AG04450 (cell line): ENCODE results near the gene DBF4. TPM values are rescaled to one million over a fixed set of nuclear protein-coding genes. Genes with fewer than 3 reads are reported as not detected.
"Not testable (repeated sequence)": the region's sequence is repeated elsewhere in the genome, so short reads cannot be mapped to it uniquely, and the experiment has no call there.

Source experiments
- CTCF ChIA-PET: fragments of 300-600, 350-600 bp; formaldehyde crosslinking; extraction: SDS; loops from one replicate; lab custom pipeline; 2022; ENCODE audit warnings: antibody characterized with exemption, inconsistent platforms; lab: Charles Lee
- POLR2A ChIA-PET: fragments of 350-600 bp; formaldehyde crosslinking; extraction: SDS; loops from one replicate; lab custom pipeline; 2021; ENCODE audit warnings: antibody characterized with exemption, inconsistent platforms; lab: Yijun Ruan, JAX
- DNase-seq: peaks from one replicate; pipeline ENCODE4 v3.0.0-alpha.2; 2011; ENCODE audit warnings: low read depth, low spot score
- H3K27ac ChIP-seq: one replicate; pipeline ENCODE4 v1.5.1; 2012; ENCODE audit warnings: low read depth, low read length, control low read depth
- H3K27me3 ChIP-seq: one replicate; pipeline ENCODE4 v1.6.0; 2012; ENCODE audit warnings: low read length; ENCODE audit not compliant: control insufficient read depth, insufficient read depth
- H3K4me3 ChIP-seq: 2 replicates; pipeline ENCODE4 v1.5.1; 2011; ENCODE audit warnings: mild to moderate bottlenecking, low read depth, low read length, control low read depth
- H3K9me3 ChIP-seq: 2 replicates; pipeline ENCODE4 v1.5.1; 2012; ENCODE audit warnings: low read length; ENCODE audit not compliant: control insufficient read depth, insufficient read depth
- CTCF ChIP-seq: IDR thresholded peaks from 2 replicates; pipeline ENCODE4 v1.5.1; 2011; ENCODE audit warnings: low read depth, low read length, control low read depth, inconsistent platforms
- polyA minus RNA-seq: library from RNA; depleted of rRNA, polyadenylated mRNA; stranded (reverse); fragments of >200 nt; gene quantifications from 2 replicates; pipeline ENCODE4 v1.2.3, GENCODE V29; 2011; rRNA and poly(A)+ RNA removed
- polyA plus RNA-seq: library from polyadenylated mRNA; depleted of rRNA; stranded (reverse); fragments of >200 nt; gene quantifications from 2 replicates; pipeline ENCODE4 v1.2.3, GENCODE V29; 2011; rRNA removed

DBF4 gene
- polyA plus RNA-seq (6.8 and 8.8 TPM in 2 replicates), polyA minus RNA-seq (1.8 and 3.3 TPM in 2 replicates)

- DNase-seq: peak; percentile 78
- ChIA-PET CTCF (no interaction called here), POLR2A (no interaction called here)
- no peaks in the 10 kb centered on the region for H3K27me3 ChIP-seq
- H3K27ac ChIP-seq: peak within 1 kb of the TSS; percentile 94
- no peak for TF ChIP-seq CTCF
- H3K4me3 ChIP-seq: peak within 1 kb of the TSS; percentile 85
- peaks cover under 1% of the 10 kb centered on the region; the same call in 1 of the 2 replicates for H3K9me3 ChIP-seq
Measured at GRCh38 chr7:87876040-87876868, at the start of gene DBF4, which contains the start of gene SLC25A40. Gene DBF4 (plus strand): TSS chr7:87876493. CDS start chr7:87876733, 240 bp downstream. Gene SLC25A40 (minus strand): TSS chr7:87876360. CDS start chr7:87858727, 17,633 bp downstream.

GRCh38 chr7:87828383-87828782, 47.9 kb upstream of the DBF4 start:
- H3K27ac ChIP-seq, H3K27me3 ChIP-seq, H3K4me3 ChIP-seq, DNase-seq, H3K9me3 ChIP-seq, POLR2A ChIA-PET: not testable (repeated sequence)
- CTCF ChIA-PET: interaction anchor here (0.8 kb wide), 1 partner anchor 9 kb away, joined by 3 read pairs; no protein-coding TSS in a partner anchor

GRCh38 chr7:87831097-87831496, 45.2 kb upstream of the DBF4 start:
- no peak for TF ChIP-seq CTCF
- Histone ChIP-seq H3K27me3 (no peaks in the 10 kb centered on the region), H3K27ac (no peak overlapping the region), H3K9me3 (no peaks in the 10 kb centered on the region), H3K4me3 (no peak overlapping the region)
- DNase-seq: no peak
- POLR2A ChIA-PET: no interaction called here
- CTCF ChIA-PET: no interaction called here

- Histone ChIP-seq H3K27me3 (no peaks in the 10 kb centered on the region), H3K27ac (no peak overlapping the region), H3K4me3 (no peak overlapping the region), H3K9me3 (no peaks in the 10 kb centered on the region)
- TF ChIP-seq CTCF: no peak
- DNase-seq: no peak
- CTCF ChIA-PET: interaction anchor here (1.5 kb wide), 1 partner anchor 36 kb away, joined by 3 read pairs; no protein-coding TSS in a partner anchor
- POLR2A ChIA-PET: no interaction called here
Measured at GRCh38 chr7:87833130-87833529, 43.2 kb upstream of the DBF4 start.

GRCh38 chr7:87837597-87837996, 38.7 kb upstream of the DBF4 start:
- H3K27ac ChIP-seq: no peak overlapping the region
- TF ChIP-seq CTCF: no peak
- ChIA-PET CTCF (interaction anchor here (1.0 to 1.9 kb wide), 4 partner anchors 10 to 332 kb away, joined by 3 to 9 read pairs (median 6); no protein-coding TSS in a partner anchor), POLR2A (interaction anchor here (0.7 kb wide), 1 partner anchor 324 kb away, joined by 3 read pairs; no protein-coding TSS in a partner anchor)
- H3K4me3 ChIP-seq: no peak overlapping the region
- DNase-seq: no peak
- H3K27me3 ChIP-seq: no peaks in the 10 kb centered on the region
- no peaks in the 10 kb centered on the region for H3K9me3 ChIP-seq
